H9 (cell line): Measurements from ENCODE around the gene ULK4. TPM values are rescaled to one million over a fixed set of nuclear protein-coding genes. Genes with fewer than 3 reads are reported as not detected.

ENCODE experiments used
- DNase-seq: peaks from one replicate; pipeline ENCODE4 v3.0.0-alpha.2; 2017
- H2AFZ ChIP-seq: one replicate; pipeline ENCODE4 v1.6.1; 2013; ENCODE audit warnings: mild to moderate bottlenecking, low read length, control low read depth, moderate library complexity
- H2AK5ac ChIP-seq: 2 replicates; pipeline ENCODE4 v1.6.1; 2013; ENCODE audit warnings: low read length, control low read depth, mixed read lengths; ENCODE audit not compliant: insufficient read length
- H2BK120ac ChIP-seq: one replicate; pipeline ENCODE4 v1.6.1; 2013; ENCODE audit warnings: low read depth, mild to moderate bottlenecking, low read length, control low read depth, inconsistent platforms; ENCODE audit not compliant: poor library complexity, severe bottlenecking
- H2BK12ac ChIP-seq: 2 replicates; pipeline ENCODE4 v1.6.1; 2013; ENCODE audit warnings: low read length, control low read depth, mixed read lengths, low read depth; ENCODE audit not compliant: insufficient read length
- H2BK15ac ChIP-seq: 2 replicates; pipeline ENCODE4 v1.6.1; 2013; ENCODE audit warnings: low read depth, low read length, control low read depth
- H2BK20ac ChIP-seq: one replicate; pipeline ENCODE4 v1.6.1; 2013; ENCODE audit warnings: low read depth, mild to moderate bottlenecking, low read length, control low read depth, inconsistent platforms; ENCODE audit not compliant: poor library complexity, severe bottlenecking
- H2BK5ac ChIP-seq: 2 replicates; pipeline ENCODE4 v1.6.1; 2013; ENCODE audit warnings: low read length, control low read depth, mixed read lengths; ENCODE audit not compliant: insufficient read length
- H3K14ac ChIP-seq: 2 replicates; pipeline ENCODE4 v1.6.1; 2013; ENCODE audit warnings: low read length, control low read depth; ENCODE audit not compliant: insufficient read depth
- H3K18ac ChIP-seq: 2 replicates; pipeline ENCODE4 v1.6.1; 2013; ENCODE audit warnings: low read depth, mild to moderate bottlenecking, mixed read lengths, low read length, control low read depth; ENCODE audit not compliant: insufficient read length
- H3K23ac ChIP-seq: 2 replicates; pipeline ENCODE4 v1.6.1; 2013; ENCODE audit warnings: low read length, control low read depth, mixed read lengths, low read depth; ENCODE audit not compliant: insufficient read length
- H3K23me2 ChIP-seq: 2 replicates; pipeline ENCODE4 v1.6.1; 2013; ENCODE audit warnings: low read depth, mild to moderate bottlenecking, mixed read lengths, low read length, control low read depth; ENCODE audit not compliant: insufficient read length, poor library complexity, severe bottlenecking
- H3K27ac ChIP-seq: 2 replicates; pipeline ENCODE4 v1.5.1; 2013; ENCODE audit warnings: low read length, control low read depth, mixed read lengths, low read depth; ENCODE audit not compliant: insufficient read length
- H3K27me3 ChIP-seq: 2 replicates; pipeline ENCODE4 v1.6.1; 2013; ENCODE audit warnings: low read length, control low read depth, inconsistent platforms; ENCODE audit not compliant: insufficient read depth
- H3K4ac ChIP-seq: 2 replicates; pipeline ENCODE4 v1.6.1; 2013; ENCODE audit warnings: low read depth, mild to moderate bottlenecking, control low read depth, inconsistent platforms, low read length, moderate library complexity
- H3K4me1 ChIP-seq: 2 replicates; pipeline ENCODE4 v1.6.1; 2013; ENCODE audit warnings: low read length, control low read depth, inconsistent platforms; ENCODE audit not compliant: insufficient read depth
- H3K4me2 ChIP-seq: 2 replicates; pipeline ENCODE4 v1.6.1; 2013; ENCODE audit warnings: low read length, control low read depth, mixed read lengths; ENCODE audit not compliant: insufficient read length, insufficient read depth
- H3K56ac ChIP-seq: 2 replicates; pipeline ENCODE4 v1.6.1; 2013; ENCODE audit warnings: low read depth, mild to moderate bottlenecking, mixed read lengths, low read length, control low read depth; ENCODE audit not compliant: insufficient read length
- H3K79me1 ChIP-seq: 2 replicates; pipeline ENCODE4 v1.6.1; 2013; ENCODE audit warnings: low read depth, mild to moderate bottlenecking, moderate library complexity, low read length, control low read depth, inconsistent platforms; ENCODE audit not compliant: insufficient read depth, poor library complexity, severe bottlenecking
- H3K79me2 ChIP-seq: 2 replicates; pipeline ENCODE4 v1.6.1; 2013; ENCODE audit warnings: low read length, control low read depth, inconsistent platforms; ENCODE audit not compliant: insufficient read depth
- H3K9ac ChIP-seq: 2 replicates; pipeline ENCODE4 v1.6.1; 2013; ENCODE audit warnings: low read length, control low read depth, mixed read lengths; ENCODE audit not compliant: insufficient read length; ENCODE audit errors: extremely low read depth
- H3K9me3 ChIP-seq: one replicate; pipeline ENCODE4 v1.6.1; 2013; ENCODE audit warnings: low read depth, low read length, inconsistent platforms; ENCODE audit not compliant: control insufficient read depth
- H3T11ph ChIP-seq: one replicate; pipeline ENCODE4 v1.6.1; 2013; ENCODE audit warnings: mild to moderate bottlenecking, low read length, control low read depth, inconsistent platforms
- H4K20me1 ChIP-seq: one replicate; pipeline ENCODE4 v1.6.1; 2013; ENCODE audit not compliant: control insufficient read depth, insufficient read length, insufficient read depth
- H4K5ac ChIP-seq: 2 replicates; pipeline ENCODE4 v1.6.1; 2013; ENCODE audit warnings: low read depth, mild to moderate bottlenecking, mixed read lengths, low read length, control low read depth; ENCODE audit not compliant: insufficient read length
- H4K8ac ChIP-seq: replicated peaks from 2 replicates; pipeline ENCODE4 v1.6.1; 2013; ENCODE audit warnings: low read length, control low read depth, mixed read lengths, low read depth; ENCODE audit not compliant: insufficient read length
- H4K91ac ChIP-seq: 2 replicates; pipeline ENCODE4 v1.6.1; 2013; ENCODE audit warnings: low read depth, mild to moderate bottlenecking, moderate library complexity, mixed read lengths, low read length, control low read depth; ENCODE audit not compliant: insufficient read length
- H3K27ac Mint-ChIP-seq, 3 experiments: 2 replicates in 2 of 3; 3 replicates in 1 of 3; pipeline ENCODE4 v1.8.0; 2020 to 2021; ENCODE audit warnings: mixed read lengths in 3 of 3, mild to moderate bottlenecking in 1 of 3, moderate library complexity in 1 of 3
- H3K27me3 Mint-ChIP-seq: 2 replicates; pipeline ENCODE4 v1.8.0; 2021; ENCODE audit warnings: low read depth, mild to moderate bottlenecking, moderate library complexity, mixed read lengths
- H3K36me3 Mint-ChIP-seq, 3 experiments: 2 replicates in 2 of 3; 3 replicates in 1 of 3; pipeline ENCODE4 v1.8.0; 2020 to 2021; ENCODE audit warnings: low read depth in 3 of 3, mixed read lengths in 3 of 3; ENCODE audit not compliant: insufficient read depth in 1 of 3
- H3K4me1 Mint-ChIP-seq, 2 experiments: 2 replicates each; pipeline ENCODE4 v1.8.0; 2020; ENCODE audit warnings: mixed read lengths in 2 of 2
- H3K4me3 Mint-ChIP-seq, 2 experiments: 2 replicates in 1 of 2; 3 replicates in 1 of 2; pipeline ENCODE4 v1.8.0; 2020 to 2021; ENCODE audit warnings: mild to moderate bottlenecking in 2 of 2, mixed read lengths in 2 of 2, moderate library complexity in 1 of 2
- H3K9me3 Mint-ChIP-seq, 2 experiments: 2 replicates in 1 of 2; 3 replicates in 1 of 2; pipeline ENCODE4 v1.8.0; 2020; ENCODE audit warnings: mild to moderate bottlenecking in 2 of 2, mixed read lengths in 2 of 2, moderate library complexity in 1 of 2
- WGBS: extraction: QIAGEN DNeasy Blood & Tissue Kit; methylation state at CpG from one replicate; pipeline ENCODE4 v1.1.7; 2013; ENCODE audit warnings: missing lambda C conversion rate, low lambda C conversion rate, mixed read lengths; ENCODE audit not compliant: insufficient read length; ENCODE audit errors: extremely low coverage; 5-methylcytosine and 5-hydroxymethylcytosine counted together
- total RNA-seq: library from RNA; stranded (reverse); gene quantifications from 2 replicates; pipeline ENCODE4 v1.2.1, GENCODE V29; 2021
- TF ChIP-seq, protein P1 (sequence below): fragments of 200-600 bp; sonication (generic); conservative IDR thresholded peaks from 3 replicates; pipeline ENCODE4 v1.8.0; 2021; ENCODE audit warnings: antibody characterized with exemption, mild to moderate bottlenecking

Gene ULK4
- total RNA-seq, 1 experiment from 2014 or later: 12.9 TPM

- H3K23me2 ChIP-seq: no peaks in the 10 kb centered on the region
- no peak overlapping the region for H3T11ph ChIP-seq
- no peak overlapping the region for H2BK120ac ChIP-seq
- H3K9me3 ChIP-seq: no peaks in the 10 kb centered on the region
- H2BK5ac ChIP-seq: no peak overlapping the region
- no CpG with 5 or more reads among the region's 6 CpGs for WGBS
- H3K4me1 ChIP-seq: peaks cover 9% of the 10 kb centered on the region
- no peak overlapping the region for H3K4me2 ChIP-seq
- Mint-ChIP-seq H3K27me3 (peaks cover 2% of the 10 kb centered on the region), H3K36me3 (no peaks in the 10 kb centered on the region), H3K27ac (no peak overlapping the region), H3K9me3 (no peaks in the 10 kb centered on the region), H3K4me1 (peaks cover 24 to 28% of the 10 kb centered on the region in 2 experiments), H3K4me3 (no peak overlapping the region)
- no peak overlapping the region for H4K91ac ChIP-seq
- H2AFZ ChIP-seq: no peak overlapping the region
- no peaks in the 10 kb centered on the region for H3K79me1 ChIP-seq
- H3K79me2 ChIP-seq: no peaks in the 10 kb centered on the region
- H2BK15ac ChIP-seq: no peak overlapping the region
- no peak overlapping the region for H2BK12ac ChIP-seq
- no peak overlapping the region for H2BK20ac ChIP-seq
- no peak overlapping the region for H3K23ac ChIP-seq
- H3K27me3 ChIP-seq: no peaks in the 10 kb centered on the region
- H2AK5ac ChIP-seq: no peak overlapping the region
- H3K18ac ChIP-seq: no peak overlapping the region
- H4K8ac ChIP-seq: no peak overlapping the region
- no peak overlapping the region for H3K4ac ChIP-seq
- no peak overlapping the region for H3K9ac ChIP-seq
- no peak for DNase-seq
- no peaks in the 10 kb centered on the region for H4K20me1 ChIP-seq
- H3K56ac ChIP-seq: no peak overlapping the region
- no peak overlapping the region for H3K14ac ChIP-seq
- H4K5ac ChIP-seq: no peak overlapping the region
- TF ChIP-seq, protein P1, sequence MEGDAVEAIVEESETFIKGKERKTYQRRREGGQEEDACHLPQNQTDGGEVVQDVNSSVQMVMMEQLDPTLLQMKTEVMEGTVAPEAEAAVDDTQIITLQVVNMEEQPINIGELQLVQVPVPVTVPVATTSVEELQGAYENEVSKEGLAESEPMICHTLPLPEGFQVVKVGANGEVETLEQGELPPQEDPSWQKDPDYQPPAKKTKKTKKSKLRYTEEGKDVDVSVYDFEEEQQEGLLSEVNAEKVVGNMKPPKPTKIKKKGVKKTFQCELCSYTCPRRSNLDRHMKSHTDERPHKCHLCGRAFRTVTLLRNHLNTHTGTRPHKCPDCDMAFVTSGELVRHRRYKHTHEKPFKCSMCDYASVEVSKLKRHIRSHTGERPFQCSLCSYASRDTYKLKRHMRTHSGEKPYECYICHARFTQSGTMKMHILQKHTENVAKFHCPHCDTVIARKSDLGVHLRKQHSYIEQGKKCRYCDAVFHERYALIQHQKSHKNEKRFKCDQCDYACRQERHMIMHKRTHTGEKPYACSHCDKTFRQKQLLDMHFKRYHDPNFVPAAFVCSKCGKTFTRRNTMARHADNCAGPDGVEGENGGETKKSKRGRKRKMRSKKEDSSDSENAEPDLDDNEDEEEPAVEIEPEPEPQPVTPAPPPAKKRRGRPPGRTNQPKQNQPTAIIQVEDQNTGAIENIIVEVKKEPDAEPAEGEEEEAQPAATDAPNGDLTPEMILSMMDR: no peak
- no peak overlapping the region for H3K27ac ChIP-seq
These were observed 644.6 kb downstream of the ULK4 start for GRCh38 chr3:41317298-41317697.
